Measurements from ENCODE around the gene ITPKB.

The ITPKB gene

DNA sequence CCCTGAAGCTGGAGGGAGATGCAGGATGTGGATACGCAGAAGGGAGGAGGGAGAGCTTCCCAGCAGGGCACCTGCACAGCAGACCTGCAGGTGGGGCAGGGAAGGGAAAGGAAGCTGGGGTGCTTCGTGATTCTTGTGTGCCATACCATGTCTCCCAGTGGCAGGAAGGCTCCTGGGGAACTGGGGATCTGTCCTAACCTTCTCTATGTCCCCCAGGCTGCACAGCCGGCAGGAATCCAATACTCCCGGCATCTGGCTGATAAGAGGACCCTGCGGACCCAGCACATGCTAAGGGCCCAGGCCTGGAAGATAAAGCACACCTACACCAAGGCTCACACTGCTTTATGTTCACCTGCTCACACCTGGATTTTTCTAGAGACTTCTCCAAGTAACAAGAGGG, 79.4 kb downstream of the ITPKB start:
- no peak overlapping the region for H3K4me3 ChIP-seq
- H3K36me3 ChIP-seq: no peaks in the 10 kb centered on the region
- TF ChIP-seq CTCF (IDR thresholded peaks at IDR 0.05): no peak
- no peaks in the 10 kb centered on the region for H3K9me3 ChIP-seq
- DNase-seq: no peak
- peaks cover 7 to 96% (median 77%) of the 10 kb centered on the region in 4 donors for H3K4me1 ChIP-seq
- intact Hi-C loops (cut with DNase I; ENCODE audit: low total_unique reads): no loop called here
- peak overlapping the region in 1 of 2 donors; percentile 75 for H3K27ac ChIP-seq
- H3K27me3 ChIP-seq: no peaks in the 10 kb centered on the region

- H3K27me3 ChIP-seq: no peaks in the 10 kb centered on the region
- DNase-seq: no peak
- no peak for TF ChIP-seq CTCF (IDR thresholded peaks at IDR 0.05)
- no peak overlapping the region for H3K27ac ChIP-seq
- no peak overlapping the region for H3K4me3 ChIP-seq
- peaks cover 7 to 91% (median 72%) of the 10 kb centered on the region in 4 donors for H3K4me1 ChIP-seq
- H3K9me3 ChIP-seq: no peaks in the 10 kb centered on the region
- intact Hi-C loops (cut with DNase I; ENCODE audit: low total_unique reads): no loop called here
- H3K36me3 ChIP-seq: no peaks in the 10 kb centered on the region
Measured at GRCh38 chr1:226659136-226659535, 79.9 kb downstream of the ITPKB start.

GRCh38 chr1:226658546-226659125, 80.4 kb downstream of the ITPKB start:
- Histone ChIP-seq H3K9me3 (no peaks in the 10 kb centered on the region), H3K27me3 (no peaks in the 10 kb centered on the region), H3K27ac (peak overlapping the region in 1 of 2 donors; percentile 27), H3K4me1 (peaks cover 7 to 86% (median 67%) of the 10 kb centered on the region in 4 donors), H3K4me3 (no peak overlapping the region), H3K36me3 (no peaks in the 10 kb centered on the region)
- intact Hi-C loops (cut with DNase I; ENCODE audit: low total_unique reads): no loop called here
- no peak for DNase-seq
- TF ChIP-seq CTCF (IDR thresholded peaks at IDR 0.05): no peak

- no peak for DNase-seq
- H3K36me3 ChIP-seq: no peaks in the 10 kb centered on the region
- TF ChIP-seq CTCF (IDR thresholded peaks at IDR 0.05): no peak
- peak overlapping the region in 1 of 2 donors; percentile 27 for H3K27ac ChIP-seq
- H3K9me3 ChIP-seq: no peaks in the 10 kb centered on the region
- intact Hi-C loops (cut with DNase I; ENCODE audit: low total_unique reads): no loop called here
- H3K4me1 ChIP-seq: peaks cover 7 to 85% (median 60%) of the 10 kb centered on the region in 4 donors
- H3K4me3 ChIP-seq: no peak overlapping the region
- H3K27me3 ChIP-seq: no peaks in the 10 kb centered on the region
Measured at GRCh38 chr1:226657895-226658545, 81.1 kb downstream of the ITPKB start.

- peaks cover 7 to 73% (median 48%) of the 10 kb centered on the region in 4 donors for H3K4me1 ChIP-seq
Measured at GRCh38 chr1:226656601-226657277, 82.3 kb downstream of the ITPKB start.

More at GRCh38 chr1:226656601-226657277, 82.3 kb downstream of the ITPKB start:
- H3K4me3 ChIP-seq: no peak overlapping the region
- no peaks in the 10 kb centered on the region for H3K9me3 ChIP-seq
- intact Hi-C loops (cut with DNase I; ENCODE audit: low total_unique reads): no loop called here
- H3K27ac ChIP-seq: peak overlapping the region in 1 of 2 donors; percentile 23
- H3K36me3 ChIP-seq: no peaks in the 10 kb centered on the region
- DNase-seq: peak in 1 of 2 donors; percentile 53
- H3K27me3 ChIP-seq: no peaks in the 10 kb centered on the region
- no peak for TF ChIP-seq CTCF (IDR thresholded peaks at IDR 0.05)

All from tibial artery (tissue), 4 donors.